Loucy (cell line): ENCODE data around the gene PADI3.

Experiments
- H2AFZ ChIP-seq: fragments of 200-600 bp; sonication (generic); 2 replicates; pipeline ENCODE4 v1.6.0; 2016; ENCODE audit warnings: antibody characterized with exemption, mild to moderate bottlenecking, low read length, moderate library complexity
- H3F3A ChIP-seq: fragments of 200-600 bp; 2 replicates; pipeline ENCODE4 v1.6.0; 2016; ENCODE audit warnings: antibody characterized with exemption, low read depth, mild to moderate bottlenecking
- H3K27me3 ChIP-seq: fragments of 200-600 bp; sonication (generic); 2 replicates; pipeline ENCODE4 v1.6.1; 2014; ENCODE audit warnings: low read length, mild to moderate bottlenecking; ENCODE audit not compliant: insufficient read depth, poor library complexity, severe bottlenecking
- H3K36me3 ChIP-seq: fragments of 200-600 bp; sonication (generic); 2 replicates; pipeline ENCODE4 v1.6.1; 2016; ENCODE audit warnings: low read length; ENCODE audit not compliant: insufficient read depth
- H3K4me1 ChIP-seq: fragments of 200-600 bp; sonication (generic); 2 replicates; pipeline ENCODE4 v1.5.1; 2014; ENCODE audit warnings: low read length, mild to moderate bottlenecking; ENCODE audit not compliant: insufficient read depth, poor library complexity, severe bottlenecking
- H3K4me2 ChIP-seq: fragments of 200-600 bp; sonication (generic); 2 replicates; pipeline ENCODE4 v1.6.0; 2014; ENCODE audit warnings: antibody characterized with exemption, low read length, low read depth, mild to moderate bottlenecking; ENCODE audit not compliant: poor library complexity, severe bottlenecking
- H3K4me3 ChIP-seq: fragments of 200-600 bp; sonication (generic); 2 replicates; pipeline ENCODE4 v1.5.1; 2014; ENCODE audit warnings: low read length, mild to moderate bottlenecking, mixed read lengths; ENCODE audit not compliant: poor library complexity, severe bottlenecking
- H3K79me2 ChIP-seq: fragments of 200-600 bp; sonication (generic); 2 replicates; pipeline ENCODE4 v1.6.1; 2014; ENCODE audit warnings: low read length; ENCODE audit not compliant: insufficient read depth
- H3K9ac ChIP-seq: fragments of 200-600 bp; sonication (generic); 2 replicates; pipeline ENCODE4 v1.6.0; 2014; ENCODE audit warnings: mild to moderate bottlenecking, low read depth, low read length, moderate library complexity; ENCODE audit not compliant: poor library complexity, severe bottlenecking
- H3K9me2 ChIP-seq: fragments of 200-600 bp; sonication (generic); replicated peaks from 2 replicates; pipeline ENCODE4 v1.6.1; 2016; ENCODE audit warnings: low read depth, low read length, mixed read lengths
- H3K9me3 ChIP-seq: fragments of 200-600 bp; sonication (generic); 2 replicates; pipeline ENCODE4 v1.6.1; 2014; ENCODE audit warnings: mild to moderate bottlenecking, antibody characterized with exemption, low read length, low read depth; ENCODE audit not compliant: insufficient read depth
- H4K20me1 ChIP-seq: fragments of 200-600 bp; sonication (generic); 2 replicates; pipeline ENCODE4 v1.6.0; 2014; ENCODE audit warnings: antibody characterized with exemption, low read length, mild to moderate bottlenecking; ENCODE audit not compliant: insufficient read depth, poor library complexity, severe bottlenecking
- CTCF ChIP-seq: fragments of 200-600 bp; sonication (generic); conservative IDR thresholded peaks from 2 replicates; pipeline ENCODE4 v1.5.1; 2014; ENCODE audit warnings: mild to moderate bottlenecking, antibody characterized with exemption, low read length
- EZH2phosphoT487 ChIP-seq: fragments of 200-600 bp; IDR thresholded peaks from 2 replicates; pipeline ENCODE4 v1.6.1; 2018; ENCODE audit warnings: antibody characterized with exemption, mild to moderate bottlenecking, moderate library complexity, borderline replicate concordance

The PADI3 gene

GRCh38 chr1:17293681-17294425, 45.0 kb downstream of the PADI3 start:
- Histone ChIP-seq H2AFZ (no peak overlapping the region), H3K4me3 (no peak overlapping the region), H3K9me3 (no peaks in the 10 kb centered on the region), H3K9me2 (no peaks in the 10 kb centered on the region), H3K4me2 (no peak overlapping the region), H4K20me1 (no peaks in the 10 kb centered on the region), H3K36me3 (no peaks in the 10 kb centered on the region), H3F3A (no peaks in the 10 kb centered on the region), H3K9ac (no peak overlapping the region), H3K4me1 (no peaks in the 10 kb centered on the region), H3K79me2 (no peaks in the 10 kb centered on the region), H3K27me3 (no peaks in the 10 kb centered on the region)
- TF ChIP-seq CTCF (no peak), EZH2phosphoT487 (no peak)

- no peaks in the 10 kb centered on the region for H3K79me2 ChIP-seq
- no peak overlapping the region for H3K4me3 ChIP-seq
- H3K36me3 ChIP-seq: no peaks in the 10 kb centered on the region
- no peaks in the 10 kb centered on the region for H4K20me1 ChIP-seq
- H3K9me2 ChIP-seq: no peaks in the 10 kb centered on the region
- no peak overlapping the region for H2AFZ ChIP-seq
- no peaks in the 10 kb centered on the region; the same call in 1 of the 2 replicates for H3K9me3 ChIP-seq
- no peaks in the 10 kb centered on the region for H3K27me3 ChIP-seq
- H3K4me1 ChIP-seq: no peaks in the 10 kb centered on the region
- H3K9ac ChIP-seq: no peak overlapping the region
- no peaks in the 10 kb centered on the region for H3F3A ChIP-seq
- TF ChIP-seq EZH2phosphoT487: no peak
- no peak for TF ChIP-seq CTCF
- no peak overlapping the region for H3K4me2 ChIP-seq
Observed at GRCh38 chr1:17295292-17295691, 46.4 kb downstream of the PADI3 start.

- no peaks in the 10 kb centered on the region for H3F3A ChIP-seq
- no peaks in the 10 kb centered on the region for H3K79me2 ChIP-seq
- no peak overlapping the region for H3K4me3 ChIP-seq
- H3K36me3 ChIP-seq: no peaks in the 10 kb centered on the region
- TF ChIP-seq EZH2phosphoT487: no peak
- no peak for TF ChIP-seq CTCF
- H2AFZ ChIP-seq: no peak overlapping the region
- no peak overlapping the region for H3K9ac ChIP-seq
- no peaks in the 10 kb centered on the region for H4K20me1 ChIP-seq
- no peaks in the 10 kb centered on the region for H3K27me3 ChIP-seq
- H3K4me2 ChIP-seq: no peak overlapping the region
- H3K9me3 ChIP-seq: no peaks in the 10 kb centered on the region; the same call in 1 of the 2 replicates
- H3K4me1 ChIP-seq: no peaks in the 10 kb centered on the region
- no peaks in the 10 kb centered on the region for H3K9me2 ChIP-seq
Observed at GRCh38 chr1:17296086-17296485, 47.2 kb downstream of the PADI3 start.
